HG03095 (cell line): ENCODE data around the gene ARID5A.

Experiments
- ATAC-seq: cut with Tn5 transposase; IDR thresholded peaks from one replicate; pipeline ENCODE4 v1.9.1; 2021; ENCODE audit warnings: moderate library complexity; ENCODE audit not compliant: unreplicated experiment

Gene ARID5A

DNA sequence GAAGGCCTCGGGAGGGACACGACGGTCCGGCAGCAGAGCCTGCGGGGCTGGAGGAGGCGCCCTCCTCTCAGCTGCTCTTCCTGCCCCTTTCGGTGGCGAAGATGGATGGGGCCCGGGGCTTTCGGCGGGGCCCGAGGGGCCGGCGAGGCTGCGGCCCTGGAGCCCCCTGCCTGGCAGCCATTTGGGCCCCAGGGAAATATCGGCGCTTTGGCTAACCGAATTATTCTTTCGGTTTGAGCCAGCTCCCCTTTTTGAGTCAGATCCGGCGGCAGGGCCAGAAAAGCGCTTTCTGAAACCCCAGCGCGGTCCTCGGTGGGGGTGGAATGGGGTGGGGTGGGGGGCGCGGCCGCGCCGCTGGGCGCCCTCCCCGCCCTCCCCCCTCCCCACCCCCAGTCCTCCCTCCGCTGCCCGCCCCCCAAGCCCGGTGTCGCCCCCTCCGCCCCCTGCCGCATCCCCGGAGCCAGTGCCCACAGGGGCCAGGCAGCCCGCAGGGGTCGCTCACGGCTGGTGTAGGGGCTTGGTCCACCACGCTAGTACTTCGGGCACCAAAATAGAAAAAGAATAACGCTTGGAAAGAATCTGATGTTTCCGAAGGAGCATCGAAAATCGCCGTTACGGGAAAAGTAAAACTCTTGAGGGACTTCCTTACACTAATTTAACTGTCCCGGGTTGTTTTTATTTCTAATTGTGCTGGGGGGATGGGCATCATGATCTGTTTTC, 9.1 kb upstream of the ARID5A start:
- ATAC-seq: peak; percentile 25

DNA sequence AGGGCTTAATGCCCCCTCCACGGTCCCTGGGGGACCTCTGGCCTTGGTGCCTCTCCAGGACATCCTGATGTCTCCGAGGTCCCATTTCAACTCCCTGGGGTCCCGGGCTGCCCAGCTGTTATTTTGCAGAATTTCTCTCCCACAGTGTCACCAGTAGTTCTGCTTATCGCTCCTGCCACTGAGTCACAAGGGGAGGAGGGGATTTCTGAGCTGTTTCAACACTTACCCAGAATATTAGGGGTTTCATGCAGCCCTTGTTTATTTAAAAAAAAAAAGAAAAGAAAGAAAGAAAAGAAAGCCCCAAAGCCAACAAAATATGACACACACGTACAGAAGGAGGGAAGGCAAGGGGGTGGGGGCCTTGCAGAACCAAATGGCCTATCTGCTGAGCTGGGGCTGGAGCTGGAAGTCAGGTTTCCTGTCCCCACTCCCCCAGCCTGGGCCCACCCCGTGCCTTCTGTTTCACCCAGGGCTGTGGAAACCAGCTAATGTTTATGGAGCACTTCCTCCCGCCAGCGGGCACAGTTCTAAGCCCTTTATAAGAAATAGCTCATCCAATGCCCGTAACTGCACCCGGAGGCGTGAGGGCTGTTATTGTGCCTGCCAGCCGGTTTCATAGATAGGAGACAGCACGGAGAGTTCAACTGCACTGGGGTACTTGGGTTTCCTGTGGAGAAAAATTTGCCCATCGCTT, 8.4 kb upstream of the ARID5A start:
- no peak for ATAC-seq

DNA sequence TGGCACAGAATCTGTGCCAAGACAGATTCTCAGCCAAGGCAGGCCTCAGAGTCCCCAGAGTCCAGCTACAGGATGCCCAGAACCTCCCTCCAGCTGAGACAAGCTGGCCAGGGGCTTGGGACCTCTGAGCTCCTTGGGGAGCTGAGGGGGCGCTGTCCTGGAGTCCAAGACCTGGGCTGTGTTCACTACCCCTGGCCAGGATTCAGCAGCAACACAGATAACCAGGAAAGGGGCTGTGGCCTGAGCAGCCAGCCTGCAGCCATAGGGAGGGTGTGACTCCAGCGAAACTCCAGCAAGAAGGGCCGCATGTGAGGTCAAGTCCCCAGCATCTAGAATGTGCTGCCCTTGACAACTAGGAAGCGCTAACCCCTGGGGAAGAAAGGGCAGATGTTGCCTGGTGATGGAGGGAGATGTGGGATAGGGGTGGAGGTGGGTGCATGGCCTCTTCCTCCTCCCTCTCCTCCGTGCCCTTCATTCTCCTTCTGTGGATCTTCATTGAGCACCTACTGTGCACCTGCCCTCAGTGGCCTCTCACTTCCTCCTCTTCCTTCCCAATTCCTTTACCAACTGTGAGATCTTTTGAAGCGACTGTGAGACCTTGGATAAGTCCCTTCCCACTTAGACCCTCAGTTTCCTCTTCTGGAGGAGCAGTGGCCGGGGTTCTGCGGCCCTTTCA, 7.7 kb upstream of the ARID5A start:
- no peak for ATAC-seq

- ATAC-seq: no peak
These were observed 7.0 kb upstream of the ARID5A start for GRCh38 chr2:96529376-96530143.

GRCh38 chr2:96530144-96530430, 6.5 kb upstream of the ARID5A start:
- no peak for ATAC-seq

DNA sequence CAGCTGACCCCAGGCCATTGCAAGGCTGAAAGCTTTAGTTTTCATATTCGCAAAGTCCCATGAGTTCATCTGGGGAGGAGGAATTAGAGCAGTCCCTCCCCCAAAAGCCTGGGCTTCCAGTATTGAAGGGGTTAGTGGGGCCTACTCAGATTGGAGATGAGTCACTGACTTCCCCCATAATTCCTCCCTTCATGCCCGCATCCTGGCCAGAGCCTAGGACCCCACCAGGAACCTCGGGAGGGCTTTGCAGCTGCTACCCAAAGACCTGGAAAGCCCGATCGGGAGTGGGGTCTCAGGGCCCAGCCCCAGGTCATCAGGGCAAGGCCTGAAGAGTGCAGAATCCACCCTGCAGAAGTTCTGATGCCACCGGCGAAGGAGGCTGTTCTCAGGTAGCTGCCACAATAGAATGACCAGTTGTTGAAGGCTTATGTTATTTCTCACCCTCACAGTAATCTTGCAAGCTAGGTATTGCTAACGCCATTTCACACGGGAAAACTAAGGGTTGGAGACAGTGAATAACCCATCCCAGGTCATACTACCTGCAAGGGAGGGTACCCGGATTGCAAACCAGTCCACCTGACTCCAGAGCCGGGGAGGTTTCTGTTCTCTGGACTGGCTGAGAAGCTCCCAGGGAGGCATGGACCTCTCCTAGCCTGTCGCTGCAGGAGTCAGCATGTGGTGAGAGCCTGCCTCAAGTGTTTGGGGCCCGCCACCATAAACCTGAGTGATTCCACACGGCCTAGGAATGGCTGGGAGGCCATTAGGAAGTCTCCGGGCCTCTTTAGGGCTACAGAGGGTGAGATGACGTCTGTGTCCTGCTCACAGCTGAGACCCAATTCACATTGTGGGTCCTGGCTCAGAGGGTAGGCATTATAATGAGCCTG, 5.8 kb upstream of the ARID5A start:
- ATAC-seq: no peak

GRCh38 chr2:96531366-96531765, 5.2 kb upstream of the ARID5A start:
- ATAC-seq: no peak

DNA sequence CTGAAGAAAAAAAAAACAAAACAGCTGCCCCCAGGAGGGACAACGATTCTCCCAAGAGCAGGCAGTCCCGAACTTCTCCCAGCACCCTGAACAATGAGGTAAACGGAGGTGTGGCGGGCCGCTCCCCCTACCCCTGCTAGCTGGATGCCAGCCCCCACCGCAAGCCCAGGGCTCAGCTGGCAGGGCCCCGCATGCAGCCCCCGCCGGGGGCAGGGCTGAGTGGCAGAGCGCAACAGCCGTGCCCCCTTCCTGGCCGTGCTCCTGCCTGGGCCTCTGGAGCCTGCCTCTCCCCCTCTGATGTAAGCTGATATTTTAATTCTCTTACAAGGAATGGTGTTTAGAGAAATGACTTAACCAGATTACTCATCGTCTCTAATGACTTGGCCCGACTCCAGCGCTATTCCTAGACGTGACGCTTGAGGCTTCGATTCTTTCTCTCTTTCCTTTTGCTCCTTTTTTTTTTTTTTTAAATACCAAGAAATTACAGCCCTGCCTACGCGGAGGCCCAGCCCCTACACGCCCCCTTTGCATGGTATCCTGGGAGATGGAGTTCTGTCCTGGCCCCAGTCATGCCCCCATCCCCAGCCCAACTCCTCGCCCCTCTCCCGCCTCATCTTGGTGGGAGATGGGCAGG, 4.6 kb upstream of the ARID5A start:
- ATAC-seq: peak; percentile 25

GRCh38 chr2:96532641-96533291, 3.8 kb upstream of the ARID5A start:
- no peak for ATAC-seq

DNA sequence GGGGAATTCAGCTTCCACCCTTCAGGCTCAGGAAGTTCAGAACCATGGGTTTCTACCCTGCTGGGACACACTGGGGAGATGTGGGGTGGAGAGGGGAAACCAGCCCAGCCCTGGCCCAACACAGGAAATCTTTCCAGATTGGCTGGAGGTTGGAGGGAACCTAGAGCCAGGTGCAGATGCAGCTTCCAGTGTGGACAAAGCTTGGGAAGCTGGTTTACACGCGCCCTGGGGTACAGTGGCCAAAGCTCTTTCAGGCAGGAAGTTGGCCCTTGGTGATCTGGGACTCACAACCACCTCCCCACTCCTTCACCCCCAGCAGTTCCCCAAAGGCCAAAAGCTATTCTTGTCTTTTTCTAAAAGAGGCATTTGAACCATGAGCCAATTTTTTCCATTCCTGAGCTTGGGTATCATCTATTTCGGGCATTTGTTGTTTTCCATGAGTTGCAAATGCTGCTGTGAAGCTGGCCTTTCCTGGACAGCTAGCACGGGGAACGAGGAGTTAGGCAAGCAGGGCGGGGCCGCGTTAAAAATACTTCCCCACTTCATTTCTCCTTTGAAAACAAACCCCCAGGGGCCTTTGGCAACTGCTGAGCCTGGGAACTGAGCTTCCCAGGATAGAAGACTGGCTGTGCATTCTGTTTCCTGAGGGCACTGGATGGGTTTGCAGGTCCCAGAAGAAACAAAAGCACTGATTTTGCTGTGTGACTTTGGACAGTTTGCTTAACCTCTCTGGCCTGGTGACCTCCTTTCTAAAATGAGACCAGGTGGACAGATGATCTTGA, 3.1 kb upstream of the ARID5A start:
- ATAC-seq: no peak

DNA sequence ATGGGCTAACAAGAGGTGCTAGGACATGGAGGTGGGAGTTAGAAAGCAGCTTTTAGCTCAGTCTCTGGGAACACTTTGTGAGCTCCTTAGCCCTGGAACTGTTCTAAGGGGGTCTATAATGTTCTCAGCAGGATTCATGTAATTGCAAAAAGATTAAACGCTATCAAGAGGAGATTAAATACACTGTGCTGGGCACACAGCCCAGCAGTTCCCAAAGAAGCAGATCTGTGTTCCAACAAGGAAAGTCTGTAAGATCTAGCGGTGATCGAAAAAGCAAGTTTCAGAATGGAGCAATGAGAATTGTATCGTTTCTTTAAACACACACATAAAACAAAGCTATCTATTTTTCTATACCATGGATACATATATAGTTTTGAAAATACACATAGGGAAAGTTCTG, 2.4 kb upstream of the ARID5A start:
- no peak for ATAC-seq

DNA sequence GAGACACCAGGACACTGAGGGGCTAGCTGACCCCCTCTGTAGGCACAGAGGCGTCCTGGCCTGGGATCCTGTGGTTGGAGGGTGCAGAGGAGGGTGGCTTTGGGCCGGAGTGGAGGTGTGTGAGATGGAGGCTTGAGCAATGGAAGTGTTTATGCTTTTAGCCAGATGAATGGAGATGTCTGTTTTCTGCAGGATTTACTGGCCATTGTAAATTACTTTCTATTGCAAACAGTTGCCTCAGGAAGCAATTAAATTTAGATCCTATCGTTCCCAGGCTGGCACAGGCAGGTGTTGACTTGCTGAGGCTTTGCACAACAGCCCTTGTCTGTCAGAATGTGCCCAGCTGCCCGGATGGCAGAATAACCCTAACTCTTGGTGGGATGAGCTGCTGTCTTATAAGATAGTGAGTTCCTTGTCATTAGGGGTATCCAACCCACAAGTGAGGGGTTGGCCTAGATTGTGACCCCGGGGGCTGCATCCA, 1.8 kb upstream of the ARID5A start:
- no peak for ATAC-seq

GRCh38 chr2:96535331-96535730, 1.2 kb upstream of the ARID5A start:
- no peak for ATAC-seq

GRCh38 chr2:96537066-96537733, 648 bp downstream of the ARID5A start:
- peak; percentile 41 for ATAC-seq

- ATAC-seq: no peak
These were observed 1.4 kb downstream of the ARID5A start for GRCh38 chr2:96537734-96538486.

- ATAC-seq: no peak
These were observed 2.1 kb downstream of the ARID5A start for GRCh38 chr2:96538487-96539214.
